NCI-H2196 treated with DMSO at 0.1 percent for 48 hours (cell line): ENCODE data around the gene CHST5.
"Not testable (repeated sequence)": the region's sequence is repeated elsewhere in the genome, so short reads cannot be mapped to it uniquely, and the experiment has no call there.

ENCODE experiments used
- DNase-seq: peaks from one replicate; lab custom pipeline; 2025; ENCODE audit not compliant: unreplicated experiment; lab: John Stamatoyannopoulos, UW

CHST5 gene

GRCh38 chr16:75514296-75514695 lies 21.6 kb downstream of the CHST5 start:
- no peak for DNase-seq

GRCh38 chr16:75506574-75506973 lies 29.3 kb downstream of the CHST5 start:
- no peak for DNase-seq

GRCh38 chr16:75506107-75506506 lies 29.8 kb downstream of the CHST5 start:
- DNase-seq = no peak

GRCh38 chr16:75503801-75504200 lies 32.1 kb downstream of the CHST5 start:
- no peak for DNase-seq

- DNase-seq = no peak
These were observed 32.8 kb downstream of the CHST5 start for GRCh38 chr16:75502916-75503605.

- not testable (repeated sequence) for DNase-seq
These were observed 34.1 kb downstream of the CHST5 start for GRCh38 chr16:75501820-75502219.

GRCh38 chr16:75501359-75501758 lies 34.5 kb downstream of the CHST5 start:
- no peak for DNase-seq

GRCh38 chr16:75498605-75499322 lies 37.1 kb downstream of the CHST5 start:
- DNase-seq = not testable (repeated sequence)

GRCh38 chr16:75497558-75497957 lies 38.4 kb downstream of the CHST5 start:
- DNase-seq = no peak

GRCh38 chr16:75495076-75495674 lies 40.7 kb downstream of the CHST5 start, which contains the start of gene CHST6:
CHST6 (minus strand) TSS chr16:75495441; CDS start chr16:75479828, 15,613 bp downstream.
- DNase-seq = no peak

GRCh38 chr16:75494661-75495075 lies 41.2 kb downstream of the CHST5 start:
- DNase-seq = no peak

GRCh38 chr16:75494184-75494583 lies 41.7 kb downstream of the CHST5 start:
- no peak for DNase-seq

GRCh38 chr16:75491876-75492275 lies 44.0 kb downstream of the CHST5 start:
- DNase-seq = peak; percentile 68

- no peak for DNase-seq
These were observed 47.6 kb downstream of the CHST5 start for GRCh38 chr16:75488322-75488721.

GRCh38 chr16:75486676-75487313 lies 49.1 kb downstream of the CHST5 start:
- DNase-seq = no peak

- DNase-seq = no peak
These were observed 49.8 kb downstream of the CHST5 start for GRCh38 chr16:75486014-75486675.

- DNase-seq = no peak
These were observed 50.5 kb downstream of the CHST5 start for GRCh38 chr16:75485230-75486013.

GRCh38 chr16:75483222-75483621 lies 52.7 kb downstream of the CHST5 start:
- no peak for DNase-seq

- no peak for DNase-seq
These were observed 53.3 kb downstream of the CHST5 start for GRCh38 chr16:75482434-75483205.
